GM12892 (cell line): Measurements from ENCODE around the gene HINT3.

Experiments used
- POLR2A ChIP-seq: IDR thresholded peaks from 2 replicates; pipeline ENCODE4 v1.6.1; 2011; ENCODE audit warnings: low read depth, low read length, control low read depth
- POLR2AphosphoS5 ChIP-seq: IDR thresholded peaks from 2 replicates; pipeline ENCODE4 v1.6.1; 2011; ENCODE audit warnings: low read depth, low read length, control low read depth
- TAF1 ChIP-seq: IDR thresholded peaks from 2 replicates; pipeline ENCODE4 v1.6.1; 2011; ENCODE audit warnings: low read depth, mild to moderate bottlenecking, control low read depth, low read length, borderline replicate concordance

GRCh38 chr6:126020305-126021050 is 63.9 kb downstream of the HINT3 start:
- no peak for TF ChIP-seq TAF1
- TF ChIP-seq POLR2A: no peak
- TF ChIP-seq POLR2AphosphoS5: no peak
